ENCODE results near the gene RETREG1. TPM values are rescaled to one million over a fixed set of nuclear protein-coding genes. Genes with fewer than 3 reads are reported as not detected.

RETREG1 gene
- total RNA-seq, 1 experiment from 2014 or later = 3.4 TPM

DNA sequence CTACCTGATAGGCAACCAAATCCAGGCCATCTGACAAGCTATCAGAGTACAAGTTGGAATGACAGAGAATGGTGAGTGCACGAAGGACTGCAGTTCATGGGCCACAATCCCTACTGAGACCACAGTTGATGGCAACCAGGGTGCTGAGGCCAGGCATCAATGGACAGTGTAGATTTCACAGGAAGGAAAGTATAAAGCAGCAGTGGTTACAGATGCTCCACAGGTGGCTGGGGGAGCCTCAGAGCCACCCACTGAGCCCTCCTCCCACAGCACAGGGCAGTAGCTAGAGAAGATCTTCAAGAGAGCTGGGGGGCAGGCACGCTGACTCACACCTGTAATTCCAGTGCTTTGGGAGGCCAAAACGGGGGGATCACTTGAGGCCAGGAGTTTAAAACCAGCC is 49.4 kb downstream of the RETREG1 start:
- Mint-ChIP-seq H3K36me3 (ENCODE audit: insufficient read depth in 1 of 3, low read depth in 3 of 3) (no peaks in the 10 kb centered on the region; a peak in 1 of 7 replicates), H3K4me3 (no peak overlapping the region), H3K9me3 (no peaks in the 10 kb centered on the region), H3K27me3 (ENCODE audit: low read depth) (no peaks in the 10 kb centered on the region), H3K4me1 (peaks cover 12 to 19% of the 10 kb centered on the region in 2 experiments), H3K27ac (no peak overlapping the region)
- no peak overlapping the region for H3K27ac ChIP-seq (ENCODE audit: insufficient read length, low read depth, low read length)
- WGBS (ENCODE audit: extremely low coverage, insufficient read length, low lambda C conversion rate) = no CpG with 5 or more reads among the region's 3 CpGs
- H3K56ac ChIP-seq (ENCODE audit: insufficient read length, low read depth, low read length) = no peak overlapping the region
- H3K4ac ChIP-seq (ENCODE audit: low read depth, low read length) = no peak overlapping the region
- no peak overlapping the region for H4K5ac ChIP-seq (ENCODE audit: insufficient read length, low read depth, low read length)
- H3K4me1 ChIP-seq (ENCODE audit: insufficient read depth, low read length) = no peaks in the 10 kb centered on the region; the same call in 1 of the 2 replicates
- TF ChIP-seq, protein P1, sequence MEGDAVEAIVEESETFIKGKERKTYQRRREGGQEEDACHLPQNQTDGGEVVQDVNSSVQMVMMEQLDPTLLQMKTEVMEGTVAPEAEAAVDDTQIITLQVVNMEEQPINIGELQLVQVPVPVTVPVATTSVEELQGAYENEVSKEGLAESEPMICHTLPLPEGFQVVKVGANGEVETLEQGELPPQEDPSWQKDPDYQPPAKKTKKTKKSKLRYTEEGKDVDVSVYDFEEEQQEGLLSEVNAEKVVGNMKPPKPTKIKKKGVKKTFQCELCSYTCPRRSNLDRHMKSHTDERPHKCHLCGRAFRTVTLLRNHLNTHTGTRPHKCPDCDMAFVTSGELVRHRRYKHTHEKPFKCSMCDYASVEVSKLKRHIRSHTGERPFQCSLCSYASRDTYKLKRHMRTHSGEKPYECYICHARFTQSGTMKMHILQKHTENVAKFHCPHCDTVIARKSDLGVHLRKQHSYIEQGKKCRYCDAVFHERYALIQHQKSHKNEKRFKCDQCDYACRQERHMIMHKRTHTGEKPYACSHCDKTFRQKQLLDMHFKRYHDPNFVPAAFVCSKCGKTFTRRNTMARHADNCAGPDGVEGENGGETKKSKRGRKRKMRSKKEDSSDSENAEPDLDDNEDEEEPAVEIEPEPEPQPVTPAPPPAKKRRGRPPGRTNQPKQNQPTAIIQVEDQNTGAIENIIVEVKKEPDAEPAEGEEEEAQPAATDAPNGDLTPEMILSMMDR (conservative IDR thresholded peaks at IDR 0.05) = no peak
- no peak overlapping the region for H2AK5ac ChIP-seq (ENCODE audit: insufficient read length, low read length)
- H4K91ac ChIP-seq (ENCODE audit: insufficient read length, low read depth, low read length) = no peak overlapping the region
- H3K14ac ChIP-seq (ENCODE audit: insufficient read depth, low read length) = no peak overlapping the region; the same call in 1 of the 2 replicates
- H3K18ac ChIP-seq (ENCODE audit: insufficient read length, low read depth, low read length) = no peak overlapping the region
- H3K79me2 ChIP-seq (ENCODE audit: insufficient read depth, low read length) = no peaks in the 10 kb centered on the region
- H3K9me3 ChIP-seq (ENCODE audit: control insufficient read depth, low read depth, low read length) = no peaks in the 10 kb centered on the region
- DNase-seq = no peak
- no peaks in the 10 kb centered on the region for H3K27me3 ChIP-seq (ENCODE audit: insufficient read depth, low read length)
- H2BK120ac ChIP-seq (ENCODE audit: low read depth, low read length, poor library complexity, severe bottlenecking) = peak overlapping the region; percentile 57
- H4K20me1 ChIP-seq (ENCODE audit: control insufficient read depth, insufficient read depth, insufficient read length) = no peaks in the 10 kb centered on the region
- no peaks in the 10 kb centered on the region for H3K79me1 ChIP-seq (ENCODE audit: insufficient read depth, low read depth, low read length, poor library complexity, severe bottlenecking)
- H3K23ac ChIP-seq (ENCODE audit: insufficient read length, low read depth, low read length) = no peak overlapping the region
- H3K23me2 ChIP-seq (ENCODE audit: insufficient read length, low read depth, low read length, poor library complexity, severe bottlenecking) = no peaks in the 10 kb centered on the region
- H3T11ph ChIP-seq (ENCODE audit: low read length) = no peak overlapping the region
- no peak overlapping the region for H4K8ac ChIP-seq (replicated peaks; ENCODE audit: insufficient read length, low read depth, low read length)
- H2AFZ ChIP-seq (ENCODE audit: low read length) = no peak overlapping the region
- H3K4me2 ChIP-seq (ENCODE audit: insufficient read depth, insufficient read length, low read length) = no peak overlapping the region
- H2BK15ac ChIP-seq (ENCODE audit: low read depth, low read length) = no peak overlapping the region
- H2BK12ac ChIP-seq (ENCODE audit: insufficient read length, low read depth, low read length) = no peak overlapping the region
- H2BK5ac ChIP-seq (ENCODE audit: insufficient read length, low read length) = no peak overlapping the region
- H3K9ac ChIP-seq (ENCODE audit: extremely low read depth, insufficient read length, low read length) = no peak overlapping the region
- no peak overlapping the region for H2BK20ac ChIP-seq (ENCODE audit: low read depth, low read length, poor library complexity, severe bottlenecking)
